GM20000 (cell line): Measurements from ENCODE around the gene DDX55.

Source experiments
- DNase-seq: peaks from one replicate; pipeline ENCODE4 v3.0.0; 2012; ENCODE audit warnings: low spot score
- CTCF ChIP-seq: IDR thresholded peaks from 2 replicates; pipeline ENCODE4 v1.5.1; 2012; ENCODE audit warnings: mild to moderate bottlenecking, control low read depth; ENCODE audit errors: extremely low read depth, missing control alignments

The DDX55 gene

DNA sequence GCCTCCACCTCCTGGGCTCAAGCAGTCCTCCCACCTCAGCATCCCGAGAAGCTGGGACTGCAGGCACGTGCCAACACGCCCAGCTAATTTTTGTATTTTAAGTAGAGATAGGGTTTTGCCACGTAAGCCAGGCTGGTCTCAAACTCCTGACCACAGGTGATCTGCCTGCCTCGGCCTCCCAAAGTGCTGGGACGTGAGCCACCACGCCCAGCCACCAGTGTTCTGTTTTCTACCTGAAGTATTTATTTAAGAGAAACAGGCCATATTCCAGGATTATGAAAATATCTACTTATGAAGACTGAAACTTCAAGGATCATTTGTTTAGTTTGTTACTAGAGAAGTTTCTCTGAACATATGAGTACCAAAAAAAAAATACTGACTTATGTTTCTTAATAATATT lies 42.0 kb downstream of the DDX55 start:
- DNase-seq = no peak
- TF ChIP-seq CTCF = no peak

DNA sequence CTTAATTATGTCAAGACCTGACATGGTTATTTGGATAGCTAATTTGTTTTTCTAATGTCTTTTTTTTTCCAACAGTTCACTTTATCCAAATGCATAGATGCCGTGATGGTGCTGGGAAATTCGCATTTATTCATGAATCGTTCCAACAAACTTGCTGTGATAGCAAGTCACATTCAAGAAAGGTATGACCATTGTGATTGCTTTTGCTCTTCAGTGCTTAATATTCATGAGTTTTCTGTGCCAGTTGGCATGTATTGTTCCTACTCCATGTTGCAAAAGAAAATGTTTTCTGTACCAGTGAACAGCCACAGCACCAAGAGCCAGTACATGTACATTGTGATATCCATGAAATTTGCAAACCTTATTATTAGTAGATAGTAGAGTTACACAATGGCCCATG lies 43.5 kb downstream of the DDX55 start:
- DNase-seq = no peak
- no peak for TF ChIP-seq CTCF

- DNase-seq = no peak
- no peak for TF ChIP-seq CTCF
These were observed 44.0 kb downstream of the DDX55 start for GRCh38 chr12:123645878-123646277.

- DNase-seq = no peak
- no peak for TF ChIP-seq CTCF
These were observed 46.5 kb downstream of the DDX55 start for GRCh38 chr12:123648401-123648800.

GRCh38 chr12:123654129-123654701 lies 52.3 kb downstream of the DDX55 start:
- no peak for DNase-seq
- TF ChIP-seq CTCF = no peak

GRCh38 chr12:123655420-123655819 lies 53.5 kb downstream of the DDX55 start:
- TF ChIP-seq CTCF = no peak
- DNase-seq = peak; percentile 47

GRCh38 chr12:123656392-123656791 lies 54.5 kb downstream of the DDX55 start:
- TF ChIP-seq CTCF = no peak
- no peak for DNase-seq
